ENCODE results near the gene C4orf50.
"Not testable (repeated sequence)": the region's sequence is repeated elsewhere in the genome, so short reads cannot be mapped to it uniquely, and the experiment has no call there.

C4orf50 gene

GRCh38 chr4:6013564-6013963 is 4.7 kb downstream of the C4orf50 start:
- no peak for DNase-seq (ENCODE audit: low read depth)

- DNase-seq (ENCODE audit: low read depth) = no peak
These were observed 6.0 kb downstream of the C4orf50 start for GRCh38 chr4:6012200-6012599.

- no peak for DNase-seq (ENCODE audit: low read depth)
These were observed 6.5 kb downstream of the C4orf50 start for GRCh38 chr4:6011686-6012085.

GRCh38 chr4:6011271-6011671 is 7.0 kb downstream of the C4orf50 start:
- DNase-seq (ENCODE audit: low read depth) = no peak

GRCh38 chr4:6010789-6011188 is 7.4 kb downstream of the C4orf50 start:
- no peak for DNase-seq (ENCODE audit: low read depth)

GRCh38 chr4:6009452-6009851 is 8.8 kb downstream of the C4orf50 start:
- no peak for DNase-seq (ENCODE audit: low read depth)

- DNase-seq (ENCODE audit: low read depth) = no peak
These were observed 9.4 kb downstream of the C4orf50 start for GRCh38 chr4:6008766-6009385.

- DNase-seq (ENCODE audit: low read depth) = no peak
These were observed 10.1 kb downstream of the C4orf50 start for GRCh38 chr4:6008092-6008551.

GRCh38 chr4:6005175-6005574 is 13.1 kb downstream of the C4orf50 start:
- no peak for DNase-seq (ENCODE audit: low read depth)

GRCh38 chr4:6003485-6003884 is 14.7 kb downstream of the C4orf50 start:
- not testable (repeated sequence) for DNase-seq (ENCODE audit: low read depth)

- no peak for DNase-seq (ENCODE audit: low read depth)
These were observed 15.3 kb downstream of the C4orf50 start for GRCh38 chr4:6002926-6003325.

- no peak for DNase-seq (ENCODE audit: low read depth)
These were observed 15.8 kb downstream of the C4orf50 start for GRCh38 chr4:6002492-6002833.

GRCh38 chr4:6001680-6002491 is 16.3 kb downstream of the C4orf50 start:
- no peak for DNase-seq (ENCODE audit: low read depth)

GRCh38 chr4:5999830-6000365 is 18.3 kb downstream of the C4orf50 start:
- DNase-seq (ENCODE audit: low read depth) = no peak

GRCh38 chr4:5999356-5999755 is 18.9 kb downstream of the C4orf50 start:
- no peak for DNase-seq (ENCODE audit: low read depth)

- DNase-seq (ENCODE audit: low read depth) = peak; percentile 23
These were observed 19.8 kb downstream of the C4orf50 start for GRCh38 chr4:5998333-5998936.

- DNase-seq (ENCODE audit: low read depth) = no peak
These were observed 21.6 kb downstream of the C4orf50 start for GRCh38 chr4:5996641-5997040.

- no peak for DNase-seq (ENCODE audit: low read depth)
These were observed 22.2 kb downstream of the C4orf50 start for GRCh38 chr4:5995901-5996623.

- no peak for DNase-seq (ENCODE audit: low read depth)
These were observed 24.1 kb downstream of the C4orf50 start for GRCh38 chr4:5993876-5994811.

GRCh38 chr4:5993346-5993745 is 24.9 kb downstream of the C4orf50 start:
- DNase-seq (ENCODE audit: low read depth) = not testable (repeated sequence)

- no peak for DNase-seq (ENCODE audit: low read depth)
These were observed 25.4 kb downstream of the C4orf50 start for GRCh38 chr4:5992828-5993321.

All from GM04504 (cell line).